HCT116 (cell line): ENCODE data around the gene KRT14. TPM values are rescaled to one million over a fixed set of nuclear protein-coding genes. Genes with fewer than 3 reads are reported as not detected.

ENCODE experiments used
- ATAC-seq: fragments of 200-7000 bp; cut with Tn5 transposase; 2 replicates; pipeline ENCODE4 v1.9.1; 2020; ENCODE audit warnings: mild to moderate bottlenecking, moderate library complexity
- BruUV-seq: library from RNA; stranded (reverse); fragments of 400-500 nt; replicated peaks from 2 replicates; lab custom pipeline; 2021; lab: Mats Ljungman, UMichigan
- CTCF ChIA-PET: fragments of 300-600 bp; sonication (Branson Sonifier 250); formaldehyde crosslinking; loops from one replicate; lab custom pipeline; 2021; ENCODE audit warnings: antibody characterized with exemption; lab: Charles Lee
- POLR2A ChIA-PET: fragments of 300-600, 350-600 bp; sonication (Branson Sonifier 250); formaldehyde crosslinking; loops from one replicate; lab custom pipeline; 2021; ENCODE audit warnings: antibody characterized with exemption; lab: Charles Lee
- RAD21 ChIA-PET, 2 experiments: fragments of 300-600 bp; sonication (Branson Sonifier 250); formaldehyde crosslinking; loops; one replicate each; lab custom pipeline; 2023; ENCODE audit warnings: low total read pairs in 2 of 2; ENCODE audit not compliant: uncharacterized antibody in 2 of 2, unreplicated experiment in 2 of 2, low non-redundant PET in 1 of 2; lab: Charles Lee
- DNase-seq: peaks from one replicate; pipeline ENCODE4 v3.0.0-alpha.2; 2010; ENCODE audit warnings: low read depth, low spot score
- H2AFZ ChIP-seq: fragments of 200-600 bp; shearing (Covaris generic), sonication (generic); 2 replicates; pipeline ENCODE4 v1.6.1; 2017; ENCODE audit warnings: low read depth, mixed run types, mixed read lengths, antibody characterized with exemption, low read length; ENCODE audit not compliant: poor library complexity, severe bottlenecking
- H3K27ac ChIP-seq: 2 replicates; pipeline ENCODE4 v1.5.1; 2012; ENCODE audit warnings: low read depth, low read length
- H3K27me3 ChIP-seq: fragments of 200-600 bp; sonication (generic); 2 replicates; pipeline ENCODE4 v1.6.1; 2016; ENCODE audit warnings: mixed run types, low read length, mixed read lengths; ENCODE audit not compliant: insufficient read depth
- H3K36me3 ChIP-seq, 2 experiments: fragments of 200-500 bp in 1 of 2; fragments of 200-600 bp in 1 of 2; sonication (Bioruptor generic) in 1 of 2; sonication (generic) in 1 of 2; 2 replicates each; pipeline versions ENCODE4 v1.5.1 to v1.6.1; 2014 to 2016; ENCODE audit warnings: low read length in 2 of 2, inconsistent platforms in 1 of 2, mixed read lengths in 1 of 2, mixed run types in 1 of 2; ENCODE audit not compliant: insufficient read depth in 2 of 2, control insufficient read depth in 1 of 2
- H3K4me1 ChIP-seq, 2 experiments: fragments of 200-600 bp in 1 of 2; sonication (generic) in 1 of 2; 2 replicates each; pipeline versions ENCODE4 v1.5.1 to v1.6.1; 2012 to 2017; ENCODE audit warnings: low read length in 2 of 2, inconsistent platforms in 1 of 2, mild to moderate bottlenecking in 1 of 2, mixed read lengths in 1 of 2, mixed run types in 1 of 2, moderate library complexity in 1 of 2; ENCODE audit not compliant: insufficient read depth in 2 of 2, control insufficient read depth in 1 of 2
- H3K4me2 ChIP-seq: fragments of 200-600 bp; sonication (generic); 2 replicates; pipeline ENCODE4 v1.6.1; 2017; ENCODE audit warnings: mixed run types, low read length, mixed read lengths
- H3K4me3 ChIP-seq, 2 experiments: fragments of 200-600 bp in 1 of 2; sonication (generic) in 1 of 2; replicated peaks in 1 of 2; 2 replicates each; pipeline ENCODE4 v1.5.1; 2011 to 2016; ENCODE audit warnings: low read length in 2 of 2, control low read depth in 1 of 2, low read depth in 1 of 2, mild to moderate bottlenecking in 1 of 2, mixed read lengths in 1 of 2, mixed run types in 1 of 2
- H3K79me2 ChIP-seq: fragments of 200-600 bp; sonication (generic); 2 replicates; pipeline ENCODE4 v1.6.1; 2017; ENCODE audit warnings: mild to moderate bottlenecking, mixed run types, low read length, moderate library complexity, mixed read lengths; ENCODE audit not compliant: insufficient read depth
- H3K9ac ChIP-seq: fragments of 200-600 bp; sonication (generic); 2 replicates; pipeline ENCODE4 v1.6.1; 2016; ENCODE audit warnings: low read length, mixed read lengths
- H3K9me2 ChIP-seq: fragments of 200-600 bp; sonication (generic), shearing (Covaris generic); 2 replicates; pipeline ENCODE4 v1.6.1; 2017; ENCODE audit warnings: mixed run types, mild to moderate bottlenecking, moderate library complexity; ENCODE audit not compliant: insufficient read depth
- H3K9me3 ChIP-seq, 2 experiments: fragments of 200-500 bp in 1 of 2; fragments of 200-600 bp in 1 of 2; sonication (Bioruptor generic) in 1 of 2; sonication (generic) in 1 of 2; 2 replicates each; pipeline ENCODE4 v1.6.1; 2014 to 2017; ENCODE audit warnings: low read length in 2 of 2, mixed read lengths in 2 of 2, inconsistent platforms in 1 of 2, low read depth in 1 of 2, mild to moderate bottlenecking in 1 of 2, mixed run types in 1 of 2, moderate library complexity in 1 of 2; ENCODE audit not compliant: control insufficient read depth in 1 of 2, insufficient read depth in 1 of 2
- H4K20me1 ChIP-seq: fragments of 200-600 bp; sonication (generic), shearing (Covaris generic); 2 replicates; pipeline ENCODE4 v1.6.1; 2017; ENCODE audit warnings: mixed run types, mild to moderate bottlenecking, moderate library complexity; ENCODE audit not compliant: insufficient read depth
- CEBPB ChIP-seq: IDR thresholded peaks from 2 replicates; pipeline ENCODE4 v1.6.1; 2012; ENCODE audit warnings: low read depth
- RAD21 ChIP-seq: IDR thresholded peaks from 2 replicates; pipeline ENCODE4 v1.6.1; 2012; ENCODE audit warnings: low read depth, mild to moderate bottlenecking
- intact Hi-C: fragments of 100-400 bp; cut with micrococcal nuclease; formaldehyde crosslinking; loops from 2 replicates; pipeline ENCODE4 v1.10.0; 2022
- total RNA-seq: library from RNA; stranded (reverse); gene quantifications from one replicate; pipeline ENCODE4 v1.2.1, GENCODE V29; 2021; ENCODE audit not compliant: unreplicated experiment

KRT14 gene
- total RNA-seq, 1 experiment from 2014 or later = not detected

DNA sequence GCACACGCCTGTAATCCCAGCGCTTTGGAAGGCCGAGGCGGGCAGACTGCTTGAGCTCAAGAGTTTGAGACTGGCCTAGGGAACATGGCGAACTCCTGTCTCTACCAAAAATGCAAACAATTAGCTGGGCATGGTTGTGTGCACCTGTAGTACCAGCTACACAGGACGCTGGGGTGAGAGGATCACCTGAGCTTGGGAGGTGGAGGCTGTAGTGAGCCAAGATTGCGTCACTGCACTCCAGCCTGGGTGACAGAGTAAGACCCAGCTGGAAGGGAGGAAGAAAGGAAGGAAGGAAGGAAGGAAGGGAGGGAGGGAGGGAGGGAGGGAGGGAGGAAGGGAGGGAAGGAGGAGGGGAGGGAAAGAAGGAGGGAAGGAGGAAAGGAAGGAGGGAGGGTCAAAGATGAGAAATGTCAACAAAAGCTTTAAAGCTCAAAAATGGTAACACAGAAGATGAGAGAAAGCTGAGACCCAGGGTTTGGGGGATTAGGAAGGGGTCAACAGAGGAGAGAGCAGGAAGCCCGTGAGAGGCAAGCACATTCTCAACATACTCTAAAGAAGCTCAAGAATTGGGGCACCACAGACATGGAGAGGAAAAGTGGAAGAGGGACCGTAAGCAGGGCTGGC is 53.6 kb downstream of the KRT14 start:
- H3K4me3 ChIP-seq = no peak overlapping the region
- intact Hi-C loops = no loop called here
- no peak overlapping the region for H3K4me2 ChIP-seq
- RAD21 ChIA-PET = no interaction called here
- CTCF ChIA-PET = interaction anchor here (0.7 to 1.5 kb wide), 3 partner anchors 16 to 130 kb away, joined by 3 to 7 read pairs (median 3); no protein-coding TSS in a partner anchor
- ATAC-seq (no peak), DNase-seq (no peak)
- no peaks in the 10 kb centered on the region for H3K9me3 ChIP-seq
- H4K20me1 ChIP-seq = no peaks in the 10 kb centered on the region
- no TSS peak for BruUV-seq
- TF ChIP-seq CEBPB (peak; percentile 78), RAD21 (no peak)
- H3K9me2 ChIP-seq = no peaks in the 10 kb centered on the region
- no peak overlapping the region for H3K27ac ChIP-seq
- POLR2A ChIA-PET = interaction anchor here (1.1 to 2.5 kb wide), 5 partner anchors 9 to 155 kb away, joined by 3 to 10 read pairs (median 5); partner anchors contain the start of gene EIF1
- peaks cover 41 to 80% of the 10 kb centered on the region in 2 experiments for H3K4me1 ChIP-seq
- H3K36me3 ChIP-seq = no peaks in the 10 kb centered on the region
- H3K79me2 ChIP-seq = peaks cover 14% of the 10 kb centered on the region; the same call in 1 of the 2 replicates
- no peak overlapping the region for H3K9ac ChIP-seq
- H2AFZ ChIP-seq = no peak overlapping the region
- H3K27me3 ChIP-seq = no peaks in the 10 kb centered on the region

Other genes starting within 250 kb of the KRT14 start
- gene KRT33A, start 236.1 kb downstream of the KRT14 start, total RNA-seq = not detected
- gene KRT33B, start 217.1 kb downstream of the KRT14 start, total RNA-seq = not detected
- not detected for gene KRT34, start 204.6 kb downstream of the KRT14 start, total RNA-seq
- not detected for gene KRT31, start 189.3 kb downstream of the KRT14 start, total RNA-seq
- not detected for gene KRT37, start 162.3 kb downstream of the KRT14 start, total RNA-seq
- not detected for gene KRT38, start 145.9 kb downstream of the KRT14 start, total RNA-seq
- 0.42 TPM for gene KRT32, start 119.5 kb downstream of the KRT14 start, total RNA-seq
- not detected for gene KRT35, start 105.7 kb downstream of the KRT14 start, total RNA-seq
- not detected for gene KRT36, start 97.0 kb downstream of the KRT14 start, total RNA-seq
- 3.7 TPM for gene KRT13, start 81.3 kb downstream of the KRT14 start, total RNA-seq
- 37.1 TPM for gene KRT15, start 68.0 kb downstream of the KRT14 start, total RNA-seq
- 1,248 TPM for gene KRT19, start 58.6 kb downstream of the KRT14 start, total RNA-seq
- 0.15 TPM for gene KRT9, start 14.8 kb downstream of the KRT14 start, total RNA-seq
- 0.61 TPM for gene KRT16, start 25.9 kb upstream of the KRT14 start, total RNA-seq
- not detected for gene KRT17, start 37.7 kb upstream of the KRT14 start, total RNA-seq
- 1,082 TPM for gene EIF1, start 102.0 kb upstream of the KRT14 start, total RNA-seq
- not detected for gene GAST, start 125.4 kb upstream of the KRT14 start, total RNA-seq
- gene HAP1, start 147.7 kb upstream of the KRT14 start, total RNA-seq = 3.4 TPM
- gene JUP, start 199.8 kb upstream of the KRT14 start, total RNA-seq = 224 TPM
- gene P3H4, start 225.1 kb upstream of the KRT14 start, total RNA-seq = 23.4 TPM
- gene FKBP10, start 226.1 kb upstream of the KRT14 start, total RNA-seq = 78.5 TPM
- gene NT5C3B, start 249.3 kb upstream of the KRT14 start, total RNA-seq = 110 TPM